ENCODE data around the gene CADM4.

Gene CADM4

GRCh38 chr19:43598445-43599240 lies 41.0 kb downstream of the CADM4 start:
- no peak for TF ChIP-seq CTCF (conservative IDR thresholded peaks at IDR 0.05; ENCODE audit: low read depth, low read length)
- H3K4me3 ChIP-seq (ENCODE audit: low read length), result no peak overlapping the region
- no peak for DNase-seq (ENCODE audit: low read depth)

- no peak for TF ChIP-seq CTCF (conservative IDR thresholded peaks at IDR 0.05; ENCODE audit: low read depth, low read length)
- peak overlapping the region; percentile 6 for H3K4me3 ChIP-seq (ENCODE audit: low read length)
- DNase-seq (ENCODE audit: low read depth), result no peak
Measured at GRCh38 chr19:43597876-43598275, 41.8 kb downstream of the CADM4 start.

- TF ChIP-seq CTCF (conservative IDR thresholded peaks at IDR 0.05; ENCODE audit: low read depth, low read length), result no peak
- DNase-seq (ENCODE audit: low read depth), result no peak
- H3K4me3 ChIP-seq (ENCODE audit: low read length), result peak overlapping the region; percentile 79
Measured at GRCh38 chr19:43596842-43597461, 42.7 kb downstream of the CADM4 start.

GRCh38 chr19:43595999-43596841 lies 43.4 kb downstream of the CADM4 start, which contains the start of the genes IRGQ and ZNF576:
Gene IRGQ (minus strand): TSS chr19:43596134. CDS start chr19:43595338, 796 bp downstream.
Gene ZNF576 (plus strand): TSS chr19:43596595. CDS start chr19:43597109, 514 bp downstream.
- DNase-seq (ENCODE audit: low read depth), result peak; percentile 95
- peak within 1 kb of the TSS; percentile 87 for H3K4me3 ChIP-seq (ENCODE audit: low read length)
- TF ChIP-seq CTCF (conservative IDR thresholded peaks at IDR 0.05; ENCODE audit: low read depth, low read length), result peak; percentile 5

GRCh38 chr19:43595605-43595998 lies 44.0 kb downstream of the CADM4 start:
- TF ChIP-seq CTCF (conservative IDR thresholded peaks at IDR 0.05; ENCODE audit: low read depth, low read length), result no peak
- peak overlapping the region; percentile 87 for H3K4me3 ChIP-seq (ENCODE audit: low read length)
- no peak for DNase-seq (ENCODE audit: low read depth)

- peak; percentile 95 for TF ChIP-seq CTCF (conservative IDR thresholded peaks at IDR 0.05; ENCODE audit: low read depth, low read length)
- DNase-seq (ENCODE audit: low read depth), result no peak
- H3K4me3 ChIP-seq (ENCODE audit: low read length), result peak overlapping the region; percentile 87
Measured at GRCh38 chr19:43594710-43595604, 44.7 kb downstream of the CADM4 start.
